ENCODE measurements around the gene TIMP2. TPM values are rescaled to one million over a fixed set of nuclear protein-coding genes. Genes with fewer than 3 reads are reported as not detected.

The TIMP2 gene
- total and polyA plus RNA-seq, 2 donors (not counting 3 experiments of a cell fraction or from before 2014, with no cell fraction given), result 138 to 318 TPM

DNA sequence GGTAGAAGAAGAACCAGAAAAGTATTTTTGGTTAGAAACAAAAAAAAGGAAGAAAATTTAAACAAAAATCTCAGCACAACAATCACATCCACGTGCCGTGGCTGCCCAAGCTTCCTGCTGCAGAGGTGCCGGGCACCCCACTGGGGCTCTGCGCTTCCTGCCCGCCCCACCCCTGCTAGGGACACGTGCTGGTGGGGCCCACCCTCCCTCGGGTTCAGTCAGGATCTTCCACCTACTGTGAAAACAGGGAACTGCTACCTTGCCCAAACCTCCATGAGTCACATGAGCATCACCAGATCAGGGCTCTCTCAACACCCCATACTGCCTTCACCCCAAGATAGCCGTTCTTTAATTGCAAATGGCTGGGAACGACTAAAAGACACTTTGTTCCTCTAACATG is 118.7 kb downstream of the TIMP2 start:
- no peaks in the 10 kb centered on the region for H4K20me1 ChIP-seq (replicated peaks; ENCODE audit: control insufficient read depth, extremely low read depth, insufficient read depth, low read length)
- H3K4me2 ChIP-seq (ENCODE audit: insufficient read depth, low read length), result no peak overlapping the region
- H3K9me3 ChIP-seq (replicated peaks; ENCODE audit: control insufficient read depth, insufficient read depth, low read length), result no peaks in the 10 kb centered on the region
- no peak overlapping the region for H3K9ac ChIP-seq (replicated peaks; ENCODE audit: extremely low read depth, insufficient read depth, low read length)
- H3K79me2 ChIP-seq (ENCODE audit: control insufficient read depth, insufficient read depth, low read length), result no peaks in the 10 kb centered on the region
- intact Hi-C loops (cut with micrococcal nuclease) (no loop called here), dilution Hi-C loops (cut with MboI; ENCODE audit: extremely low pct_ligation_motif_present, low sequenced_read_pairs) (no loop called here)
- DNase-seq (ENCODE audit: low read depth, low spot score) (no peak), FAIRE-seq (no peak)
- no peak overlapping the region for H2AFZ ChIP-seq (ENCODE audit: low read depth, low read length)
- TF ChIP-seq GATA2 (IDR thresholded peaks at IDR 0.05; ENCODE audit: insufficient read depth, insufficient read length, low read depth, low read length), result no peak
- no peak for TF ChIP-seq POLR2AphosphoS5 (IDR thresholded peaks at IDR 0.05; ENCODE audit: insufficient read depth, low read depth, low read length)
- no peak for TF ChIP-seq JUN (IDR thresholded peaks at IDR 0.05; ENCODE audit: borderline replicate concordance, insufficient read depth, insufficient read length, low read depth)
- TF ChIP-seq FOS (IDR thresholded peaks at IDR 0.05; ENCODE audit: borderline replicate concordance, insufficient read depth, low read length), result no peak
- no peak for TF ChIP-seq POLR2A (IDR thresholded peaks at IDR 0.05; ENCODE audit: low read depth, low read length)
- no peak for TF ChIP-seq MYC (IDR thresholded peaks at IDR 0.05; ENCODE audit: low read depth, low read length)
- TF ChIP-seq, protein P1, sequence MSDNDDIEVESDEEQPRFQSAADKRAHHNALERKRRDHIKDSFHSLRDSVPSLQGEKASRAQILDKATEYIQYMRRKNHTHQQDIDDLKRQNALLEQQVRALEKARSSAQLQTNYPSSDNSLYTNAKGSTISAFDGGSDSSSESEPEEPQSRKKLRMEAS (IDR thresholded peaks at IDR 0.05; ENCODE audit: insufficient read depth, insufficient read length), result no peak
- no peak for TF ChIP-seq EZH2 (IDR thresholded peaks at IDR 0.05; ENCODE audit: borderline replicate concordance, low read depth, low read length, severe bottlenecking)
- H3K36me3 ChIP-seq (ENCODE audit: control insufficient read depth in 2 of 2, extremely low read depth in 1 of 2, insufficient read depth in 2 of 2, low read length in 2 of 2), result peaks cover 23 to 31% of the 10 kb centered on the region in 2 experiments
- no peak overlapping the region for H3K27ac ChIP-seq (ENCODE audit: insufficient read depth, low read depth, low read length)
- ChIA-PET POLR2A (no interaction called here), CTCF (no interaction called here)
- no peak overlapping the region for H3K4me3 ChIP-seq (replicated peaks in 1 of 3; ENCODE audit: insufficient read depth in 1 of 3, low read depth in 1 of 3, low read length in 3 of 3)
- no peaks in the 10 kb centered on the region for H3K27me3 ChIP-seq (ENCODE audit: control insufficient read depth in 2 of 2, insufficient read depth in 2 of 2, low read length in 2 of 2)
- no TSS peak for BruUV-seq (replicated peaks)
- no peaks in the 10 kb centered on the region for H3K9me1 ChIP-seq (replicated peaks; ENCODE audit: control insufficient read depth, extremely low read depth, insufficient read depth, low read length)
- peaks cover 8% of the 10 kb centered on the region for H3K4me1 ChIP-seq (ENCODE audit: control insufficient read depth, extremely low read depth, insufficient read depth, low read length)

DNA sequence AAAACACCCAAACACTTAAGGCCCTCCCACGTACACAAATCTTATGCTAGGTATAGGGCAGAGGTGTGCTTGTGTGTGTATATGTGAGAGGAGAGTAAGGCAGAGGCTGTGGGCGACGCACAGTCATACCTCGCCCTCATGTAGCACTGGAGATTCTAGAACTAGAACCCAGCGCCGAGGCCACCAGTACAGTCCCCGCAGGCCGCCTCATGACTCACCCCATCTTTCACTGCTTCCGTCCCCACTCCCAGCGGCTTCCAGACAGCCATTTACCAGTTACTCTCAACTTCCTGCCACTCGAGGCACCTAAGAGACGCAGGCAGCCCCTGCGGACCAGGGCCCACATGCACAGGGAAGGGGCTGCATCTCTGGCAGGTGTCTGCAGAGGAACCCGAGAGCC is 119.9 kb downstream of the TIMP2 start:
- H3K27me3 ChIP-seq (ENCODE audit: control insufficient read depth in 2 of 2, insufficient read depth in 2 of 2, low read length in 2 of 2), result no peaks in the 10 kb centered on the region
- BruUV-seq (replicated peaks), result no TSS peak
- H3K27ac ChIP-seq (ENCODE audit: insufficient read depth, low read depth, low read length), result peak overlapping the region; percentile 1
- no peaks in the 10 kb centered on the region for H4K20me1 ChIP-seq (replicated peaks; ENCODE audit: control insufficient read depth, extremely low read depth, insufficient read depth, low read length)
- no peaks in the 10 kb centered on the region for H3K9me1 ChIP-seq (replicated peaks; ENCODE audit: control insufficient read depth, extremely low read depth, insufficient read depth, low read length)
- DNase-seq (ENCODE audit: low read depth, low spot score) (no peak), FAIRE-seq (peak; percentile 31)
- peaks cover 8% of the 10 kb centered on the region for H3K4me1 ChIP-seq (ENCODE audit: control insufficient read depth, extremely low read depth, insufficient read depth, low read length)
- ChIA-PET CTCF (interaction anchor here (1.2 to 1.4 kb wide), 4 partner anchors 14 to 308 kb away, joined by 3 to 4 read pairs (median 4); no protein-coding TSS in a partner anchor), POLR2A (interaction anchor here (1.3 kb wide), 1 partner anchor 14 kb away, joined by 5 read pairs; no protein-coding TSS in a partner anchor)
- intact Hi-C loops (cut with micrococcal nuclease), result no loop called here
- no peak overlapping the region for H3K4me3 ChIP-seq (replicated peaks in 1 of 3; ENCODE audit: insufficient read depth in 1 of 3, low read depth in 1 of 3, low read length in 3 of 3)
- no peak overlapping the region for H2AFZ ChIP-seq (ENCODE audit: low read depth, low read length)
- H3K79me2 ChIP-seq (ENCODE audit: control insufficient read depth, insufficient read depth, low read length), result no peaks in the 10 kb centered on the region
- TF ChIP-seq GATA2 (IDR thresholded peaks at IDR 0.05; ENCODE audit: insufficient read depth, insufficient read length, low read depth, low read length) (no peak), JUN (IDR thresholded peaks at IDR 0.05; ENCODE audit: borderline replicate concordance, insufficient read depth, insufficient read length, low read depth) (no peak), EZH2 (IDR thresholded peaks at IDR 0.05; ENCODE audit: borderline replicate concordance, low read depth, low read length, severe bottlenecking) (no peak), POLR2A (IDR thresholded peaks at IDR 0.05; ENCODE audit: low read depth, low read length) (no peak), MYC (IDR thresholded peaks at IDR 0.05; ENCODE audit: low read depth, low read length) (no peak), FOS (IDR thresholded peaks at IDR 0.05; ENCODE audit: borderline replicate concordance, insufficient read depth, low read length) (no peak), POLR2AphosphoS5 (IDR thresholded peaks at IDR 0.05; ENCODE audit: insufficient read depth, low read depth, low read length) (no peak)
- TF ChIP-seq, protein P2, sequence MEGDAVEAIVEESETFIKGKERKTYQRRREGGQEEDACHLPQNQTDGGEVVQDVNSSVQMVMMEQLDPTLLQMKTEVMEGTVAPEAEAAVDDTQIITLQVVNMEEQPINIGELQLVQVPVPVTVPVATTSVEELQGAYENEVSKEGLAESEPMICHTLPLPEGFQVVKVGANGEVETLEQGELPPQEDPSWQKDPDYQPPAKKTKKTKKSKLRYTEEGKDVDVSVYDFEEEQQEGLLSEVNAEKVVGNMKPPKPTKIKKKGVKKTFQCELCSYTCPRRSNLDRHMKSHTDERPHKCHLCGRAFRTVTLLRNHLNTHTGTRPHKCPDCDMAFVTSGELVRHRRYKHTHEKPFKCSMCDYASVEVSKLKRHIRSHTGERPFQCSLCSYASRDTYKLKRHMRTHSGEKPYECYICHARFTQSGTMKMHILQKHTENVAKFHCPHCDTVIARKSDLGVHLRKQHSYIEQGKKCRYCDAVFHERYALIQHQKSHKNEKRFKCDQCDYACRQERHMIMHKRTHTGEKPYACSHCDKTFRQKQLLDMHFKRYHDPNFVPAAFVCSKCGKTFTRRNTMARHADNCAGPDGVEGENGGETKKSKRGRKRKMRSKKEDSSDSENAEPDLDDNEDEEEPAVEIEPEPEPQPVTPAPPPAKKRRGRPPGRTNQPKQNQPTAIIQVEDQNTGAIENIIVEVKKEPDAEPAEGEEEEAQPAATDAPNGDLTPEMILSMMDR (IDR thresholded peaks at IDR 0.05; ENCODE audit: extremely low read depth in 1 of 2, insufficient read depth in 1 of 2, low read depth in 1 of 2, low read length in 2 of 2), result no peak
- TF ChIP-seq, protein P1 (IDR thresholded peaks at IDR 0.05; ENCODE audit: insufficient read depth, insufficient read length), result no peak
- H3K36me3 ChIP-seq (ENCODE audit: control insufficient read depth in 2 of 2, extremely low read depth in 1 of 2, insufficient read depth in 2 of 2, low read length in 2 of 2), result peaks cover 16 to 31% of the 10 kb centered on the region in 2 experiments
- dilution Hi-C loops (cut with MboI; ENCODE audit: extremely low pct_ligation_motif_present, low sequenced_read_pairs), result no loop called here
- H3K4me2 ChIP-seq (ENCODE audit: insufficient read depth, low read length), result no peak overlapping the region
- no peaks in the 10 kb centered on the region for H3K9me3 ChIP-seq (replicated peaks; ENCODE audit: control insufficient read depth, insufficient read depth, low read length)
- no peak overlapping the region for H3K9ac ChIP-seq (replicated peaks; ENCODE audit: extremely low read depth, insufficient read depth, low read length)
